Measurements from ENCODE around the gene OXCT1.
"Not testable (repeated sequence)": the region's sequence is repeated elsewhere in the genome, so short reads cannot be mapped to it uniquely, and the experiment has no call there.

OXCT1 gene

GRCh38 chr5:41747301-41747700 is 122.9 kb downstream of the OXCT1 start:
- no peak overlapping the region for H3K4me3 ChIP-seq (replicated peaks; ENCODE audit: low read depth, low read length)
- DNase-seq (ENCODE audit: extremely low read depth, low read depth) = no peak
- no peak for TF ChIP-seq CTCF (IDR thresholded peaks at IDR 0.05; ENCODE audit: low read depth, low read length, missing control alignments)

- not testable (repeated sequence) for DNase-seq (ENCODE audit: extremely low read depth, low read depth); H3K4me3 ChIP-seq (replicated peaks; ENCODE audit: low read depth, low read length)
Measured at GRCh38 chr5:41742608-41743007, 127.6 kb downstream of the OXCT1 start.

GRCh38 chr5:41738710-41739354 is 131.4 kb downstream of the OXCT1 start:
- DNase-seq (ENCODE audit: extremely low read depth, low read depth) = no peak
- H3K4me3 ChIP-seq (replicated peaks; ENCODE audit: low read depth, low read length) = no peak overlapping the region
- TF ChIP-seq CTCF (IDR thresholded peaks at IDR 0.05; ENCODE audit: low read depth, low read length, missing control alignments) = no peak

GRCh38 chr5:41736641-41737040 is 133.6 kb downstream of the OXCT1 start:
- TF ChIP-seq CTCF (IDR thresholded peaks at IDR 0.05; ENCODE audit: low read depth, low read length, missing control alignments) = no peak
- H3K4me3 ChIP-seq (replicated peaks; ENCODE audit: low read depth, low read length) = no peak overlapping the region
- no peak for DNase-seq (ENCODE audit: extremely low read depth, low read depth)

- H3K4me3 ChIP-seq (replicated peaks; ENCODE audit: low read depth, low read length) = no peak overlapping the region
- DNase-seq (ENCODE audit: extremely low read depth, low read depth) = no peak
- TF ChIP-seq CTCF (IDR thresholded peaks at IDR 0.05; ENCODE audit: low read depth, low read length, missing control alignments) = no peak
Measured at GRCh38 chr5:41735213-41735612, 135.0 kb downstream of the OXCT1 start.

- not testable (repeated sequence) for DNase-seq (ENCODE audit: extremely low read depth, low read depth)
Measured at GRCh38 chr5:41729381-41729780, 140.8 kb downstream of the OXCT1 start.

GRCh38 chr5:41728281-41728680 is 141.9 kb downstream of the OXCT1 start:
- no peak for DNase-seq (ENCODE audit: extremely low read depth, low read depth)
- no peak overlapping the region for H3K4me3 ChIP-seq (replicated peaks; ENCODE audit: low read depth, low read length)
- TF ChIP-seq CTCF (IDR thresholded peaks at IDR 0.05; ENCODE audit: low read depth, low read length, missing control alignments) = no peak

More at GRCh38 chr5:41729381-41729780, 140.8 kb downstream of the OXCT1 start:
- not testable (repeated sequence) for H3K4me3 ChIP-seq (replicated peaks; ENCODE audit: low read depth, low read length)

- TF ChIP-seq CTCF (IDR thresholded peaks at IDR 0.05; ENCODE audit: low read depth, low read length, missing control alignments) = no peak
- no peak overlapping the region for H3K4me3 ChIP-seq (replicated peaks; ENCODE audit: low read depth, low read length)
- DNase-seq (ENCODE audit: extremely low read depth, low read depth) = no peak
Measured at GRCh38 chr5:41722359-41722950, 147.8 kb downstream of the OXCT1 start.

Measured in HFF-Myc (cell line).